Lung (tissue), 12 donors: ENCODE measurements around the gene ASAP3. TPM values are rescaled to one million over a fixed set of nuclear protein-coding genes. Genes with fewer than 3 reads are reported as not detected.
A peak's percentile ranks its signal among the peaks of the same experiment; 100 is the strongest.

Experiments used
- ATAC-seq: fragments of 200-7000 bp; cut with Tn5 transposase; one replicate; pipeline ENCODE4 v1.9.1; 2020; ENCODE audit warnings: moderate number of reproducible peaks; ENCODE audit not compliant: insufficient read depth, low FRiP score
- DNase-seq, 3 donors: peaks; one replicate each; pipeline ENCODE4 v3.0.0-alpha.2; 2013 to 2017
- H3K27ac ChIP-seq, 2 donors: one replicate each; pipeline ENCODE4 v1.5.1; 2013; ENCODE audit warnings: mild to moderate bottlenecking in 2 of 2, moderate library complexity in 2 of 2, control low read depth in 1 of 2, inconsistent platforms in 1 of 2, low read depth in 1 of 2, low read length in 1 of 2
- H3K27me3 ChIP-seq, 3 donors: one replicate each; pipeline ENCODE4 v1.5.1; 2013; ENCODE audit warnings: low read length in 2 of 3; ENCODE audit not compliant: control insufficient read depth in 3 of 3, insufficient read depth in 3 of 3
- H3K36me3 ChIP-seq, 4 donors: one replicate each; pipeline ENCODE4 v1.5.1; 2013; ENCODE audit warnings: low read length in 4 of 4, mild to moderate bottlenecking in 1 of 4, moderate library complexity in 1 of 4; ENCODE audit not compliant: control insufficient read depth in 4 of 4, insufficient read depth in 4 of 4
- H3K4me1 ChIP-seq, 5 donors: one replicate each; pipeline ENCODE4 v1.5.1; 2013; ENCODE audit warnings: low read length in 5 of 5, mild to moderate bottlenecking in 2 of 5, moderate library complexity in 1 of 5; ENCODE audit not compliant: control insufficient read depth in 5 of 5, insufficient read depth in 5 of 5
- H3K4me3 ChIP-seq: one replicate; pipeline ENCODE4 v1.5.1; 2013; ENCODE audit warnings: mild to moderate bottlenecking, control low read depth, moderate library complexity
- H3K9ac ChIP-seq, 2 donors: one replicate each; pipeline ENCODE4 v1.5.1; 2013; ENCODE audit warnings: low read length in 2 of 2, control low read depth in 1 of 2; ENCODE audit not compliant: insufficient read depth in 1 of 2
- H3K9me3 ChIP-seq, 4 donors: one replicate each; pipeline ENCODE4 v1.5.1; 2013; ENCODE audit warnings: low read length in 3 of 4, mild to moderate bottlenecking in 1 of 4, moderate library complexity in 1 of 4; ENCODE audit not compliant: control insufficient read depth in 4 of 4, insufficient read depth in 3 of 4
- WGBS, 2 donors: extraction: QIAGEN DNeasy Blood & Tissue Kit; methylation state at CpG; one replicate each; pipeline ENCODE4 v1.1.7; 2013; 5-methylcytosine and 5-hydroxymethylcytosine counted together
- polyA plus RNA-seq, 2 donors: library from polyadenylated mRNA; stranded (reverse); fragments of 200-250 nt; gene quantifications; one replicate each; pipeline ENCODE4 v1.2.1, GENCODE V29; 2013
- total RNA-seq, 2 donors: library from RNA; depleted of rRNA in 1 of 2; stranded (reverse); fragments of >200 nt in 1 of 2; gene quantifications; one replicate each; pipeline ENCODE4 v1.2.1, GENCODE V29; 2014 to 2021
- TF ChIP-seq, protein P1 (sequence below): IDR thresholded peaks from 2 replicates; pipeline ENCODE4 v1.5.1; 2012; ENCODE audit warnings: mild to moderate bottlenecking; ENCODE audit errors: control extremely low read depth, extremely low read depth
- donor health status: control.
- donor health status: control.
- donor health status: Bipolar disorder and iron deficiency.
- donor health status: healthy.
- donor health status: DM: yes; HTN: yes; CAD: no.

Gene ASAP3
- total and polyA plus RNA-seq, 4 donors, result 16.9 to 38.1 (median 30.0) TPM

DNA sequence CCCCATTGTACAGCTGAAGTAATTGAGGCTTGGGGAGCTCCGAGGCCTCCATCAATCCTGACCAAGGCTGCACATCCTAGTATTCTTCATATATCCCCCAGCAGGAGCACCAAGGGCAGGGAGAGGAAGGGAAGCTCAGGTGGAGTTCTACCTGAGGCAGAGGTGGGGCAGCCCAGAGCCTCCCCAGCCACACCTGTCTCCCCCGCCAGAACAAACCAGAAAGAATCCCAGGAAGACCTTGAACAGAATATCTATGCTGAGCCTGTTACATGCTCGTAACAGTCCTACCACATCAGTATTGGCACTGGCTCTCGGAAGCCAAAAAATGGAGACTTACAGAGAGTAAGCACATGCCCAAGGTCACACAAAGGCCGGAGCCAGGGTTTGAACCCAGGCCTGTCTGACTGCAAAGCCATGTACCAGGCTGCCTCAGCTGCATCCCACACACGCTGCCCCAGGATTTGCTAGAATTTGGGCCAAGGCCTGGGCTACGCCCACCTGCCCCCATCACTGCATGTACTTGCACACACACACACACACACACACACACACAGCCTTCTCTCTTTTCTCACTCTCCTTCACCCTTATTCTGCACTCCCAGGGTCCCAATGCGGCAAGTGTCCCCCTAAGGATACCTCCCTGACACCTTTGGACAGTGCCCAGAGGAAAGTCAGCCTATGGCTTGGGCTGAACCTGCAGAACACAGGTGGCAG, 42.5 kb upstream of the ASAP3 start:
- H3K27ac ChIP-seq, result no peak overlapping the region
- H3K4me1 ChIP-seq, result peaks cover 0 to 23% (median 6%) of the 10 kb centered on the region in 5 donors
- H3K9me3 ChIP-seq, result no peaks in the 10 kb centered on the region
- DNase-seq (no peak), ATAC-seq (no peak)
- H3K4me3 ChIP-seq, result no peak overlapping the region
- WGBS, 2 donors, result 96% methylated on average over 7 to 8 of the region's 8 CpGs
- no peak overlapping the region for H3K9ac ChIP-seq
- no peaks in the 10 kb centered on the region for H3K27me3 ChIP-seq
- H3K36me3 ChIP-seq, result no peaks in the 10 kb centered on the region
- TF ChIP-seq, protein P1, sequence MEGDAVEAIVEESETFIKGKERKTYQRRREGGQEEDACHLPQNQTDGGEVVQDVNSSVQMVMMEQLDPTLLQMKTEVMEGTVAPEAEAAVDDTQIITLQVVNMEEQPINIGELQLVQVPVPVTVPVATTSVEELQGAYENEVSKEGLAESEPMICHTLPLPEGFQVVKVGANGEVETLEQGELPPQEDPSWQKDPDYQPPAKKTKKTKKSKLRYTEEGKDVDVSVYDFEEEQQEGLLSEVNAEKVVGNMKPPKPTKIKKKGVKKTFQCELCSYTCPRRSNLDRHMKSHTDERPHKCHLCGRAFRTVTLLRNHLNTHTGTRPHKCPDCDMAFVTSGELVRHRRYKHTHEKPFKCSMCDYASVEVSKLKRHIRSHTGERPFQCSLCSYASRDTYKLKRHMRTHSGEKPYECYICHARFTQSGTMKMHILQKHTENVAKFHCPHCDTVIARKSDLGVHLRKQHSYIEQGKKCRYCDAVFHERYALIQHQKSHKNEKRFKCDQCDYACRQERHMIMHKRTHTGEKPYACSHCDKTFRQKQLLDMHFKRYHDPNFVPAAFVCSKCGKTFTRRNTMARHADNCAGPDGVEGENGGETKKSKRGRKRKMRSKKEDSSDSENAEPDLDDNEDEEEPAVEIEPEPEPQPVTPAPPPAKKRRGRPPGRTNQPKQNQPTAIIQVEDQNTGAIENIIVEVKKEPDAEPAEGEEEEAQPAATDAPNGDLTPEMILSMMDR, result no peak

DNA sequence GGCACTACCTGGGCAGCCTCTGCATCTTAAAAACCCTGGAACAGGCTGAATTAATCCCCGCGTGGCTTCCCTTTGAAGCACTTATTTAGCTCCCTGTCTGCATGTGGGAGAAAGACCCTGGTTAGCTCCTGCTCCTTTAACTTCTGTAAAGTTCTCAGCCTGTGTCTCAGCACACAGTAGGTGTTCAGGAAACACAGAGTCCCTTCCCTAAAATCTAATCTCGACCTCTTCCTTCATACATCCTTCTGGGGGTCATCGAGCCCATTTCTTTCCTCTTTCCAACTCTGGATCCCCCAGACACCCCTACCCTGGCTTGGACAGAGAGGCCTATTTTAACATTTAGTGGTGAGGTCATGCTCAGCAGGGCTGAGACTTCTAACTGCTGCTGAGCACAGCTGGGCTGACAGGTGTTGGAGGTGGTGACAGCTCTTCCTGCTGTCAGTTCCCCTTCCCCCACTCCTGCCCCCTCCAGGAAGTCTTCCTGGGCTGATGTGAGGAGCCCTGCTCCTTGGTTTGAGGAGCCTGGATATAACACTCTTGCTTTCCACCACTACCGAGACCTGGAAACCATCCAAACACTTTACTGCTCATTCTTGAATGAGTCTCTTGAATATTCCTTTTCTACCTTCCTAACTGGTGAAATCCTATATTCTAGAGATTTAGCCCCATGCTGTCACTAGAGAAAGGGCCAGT, 41.7 kb upstream of the ASAP3 start:
- no peak overlapping the region for H3K9ac ChIP-seq

DNA sequence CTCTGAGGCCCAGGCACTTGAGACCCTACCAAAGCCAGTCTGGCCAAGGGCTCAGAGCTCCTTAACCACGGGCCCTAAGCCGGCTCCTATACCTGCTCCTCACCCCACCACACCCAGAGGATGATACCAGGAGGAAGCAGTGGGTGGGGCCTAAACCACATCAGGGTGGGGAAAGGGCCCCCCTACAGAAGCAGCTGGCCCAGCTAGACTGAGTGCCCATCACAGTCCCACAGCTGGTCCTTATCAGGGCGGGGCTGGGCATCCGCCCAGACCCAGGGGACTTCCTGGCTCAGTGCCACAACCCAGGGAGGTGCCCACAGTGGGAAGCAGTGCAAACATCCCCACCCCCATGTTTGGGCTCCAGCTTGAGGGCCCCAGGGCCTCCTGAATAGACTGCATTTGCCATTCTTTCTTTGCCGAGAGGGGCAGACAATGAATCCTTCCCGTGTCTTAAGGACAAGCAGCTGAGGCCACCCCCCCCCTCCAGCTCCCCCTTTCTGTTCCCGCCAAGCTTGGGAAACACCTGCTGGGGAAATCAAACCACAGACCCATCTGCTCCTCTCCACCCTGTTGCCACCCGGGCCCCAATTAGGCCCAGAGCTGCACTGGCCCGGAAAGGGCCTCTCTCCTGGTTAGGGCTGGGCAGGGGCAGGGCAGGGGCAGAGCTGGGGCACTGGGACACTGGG, 40.9 kb upstream of the ASAP3 start:
- no peaks in the 10 kb centered on the region for H3K36me3 ChIP-seq
- no peak overlapping the region for H3K9ac ChIP-seq
- DNase-seq, result peak in 1 of 3 donors; percentile 31
- TF ChIP-seq, protein P1, result no peak
- whole genome bisulfite sequencing, 2 donors, result 14 to 36% methylated on average over 9 of the region's 9 CpGs
- no peak overlapping the region for H3K27ac ChIP-seq
- no peak overlapping the region for H3K4me3 ChIP-seq
- no peaks in the 10 kb centered on the region for H3K9me3 ChIP-seq
- no peak for ATAC-seq
- peaks cover 0 to 12% (median 3%) of the 10 kb centered on the region in 5 donors for H3K4me1 ChIP-seq
- H3K27me3 ChIP-seq, result no peaks in the 10 kb centered on the region

More for the DNA sequence above, 41.7 kb upstream of the ASAP3 start:
- no peaks in the 10 kb centered on the region for H3K9me3 ChIP-seq
- ATAC-seq (no peak), DNase-seq (no peak)
- no peaks in the 10 kb centered on the region for H3K36me3 ChIP-seq
- TF ChIP-seq, protein P1, result no peak
- H3K27ac ChIP-seq, result no peak overlapping the region
- H3K4me1 ChIP-seq, result peaks cover 0 to 18% (median 6%) of the 10 kb centered on the region in 5 donors
- H3K4me3 ChIP-seq, result no peak overlapping the region
- H3K27me3 ChIP-seq, result no peaks in the 10 kb centered on the region
- 46 to 63% methylated on average over 5 of the region's 5 CpGs for WGBS, 2 donors
